ENCODE measurements around the gene AGGF1.
A peak's percentile ranks its signal among the peaks of the same experiment; 100 is the strongest.
"Not testable (repeated sequence)": the region's sequence is repeated elsewhere in the genome, so short reads cannot be mapped to it uniquely, and the experiment has no call there.

The AGGF1 gene

GRCh38 chr5:77080905-77081304 lies 50.7 kb downstream of the AGGF1 start:
- no peak for TF ChIP-seq JUND (IDR thresholded peaks at IDR 0.05; ENCODE audit: low read depth)
- no peak for DNase-seq (ENCODE audit: low read depth in 1 of 2, low spot score in 1 of 2)
- in situ Hi-C loops (cut with HindIII; ENCODE audit: low pct_unique_long_range_greater_than_20kb, low sequenced_read_pairs): no loop called here

- in situ Hi-C loops (cut with HindIII; ENCODE audit: low pct_unique_long_range_greater_than_20kb, low sequenced_read_pairs): no loop called here
- DNase-seq (ENCODE audit: low read depth in 1 of 2, low spot score in 1 of 2): no peak
- TF ChIP-seq JUND (IDR thresholded peaks at IDR 0.05; ENCODE audit: low read depth): no peak
These were observed 52.1 kb downstream of the AGGF1 start for GRCh38 chr5:77082280-77082679.

- no peak for TF ChIP-seq JUND (IDR thresholded peaks at IDR 0.05; ENCODE audit: low read depth)
- in situ Hi-C loops (cut with HindIII; ENCODE audit: low pct_unique_long_range_greater_than_20kb, low sequenced_read_pairs): no loop called here
These were observed 52.9 kb downstream of the AGGF1 start for GRCh38 chr5:77083088-77083487.

GRCh38 chr5:77086368-77086688 lies 56.1 kb downstream of the AGGF1 start:
- in situ Hi-C loops (cut with HindIII; ENCODE audit: low pct_unique_long_range_greater_than_20kb, low sequenced_read_pairs): no loop called here
- no peak for DNase-seq (ENCODE audit: low read depth in 1 of 2, low spot score in 1 of 2)
- TF ChIP-seq JUND (IDR thresholded peaks at IDR 0.05; ENCODE audit: low read depth): no peak

More at GRCh38 chr5:77083088-77083487, 52.9 kb downstream of the AGGF1 start:
- DNase-seq (ENCODE audit: low read depth in 1 of 2, low spot score in 1 of 2): no peak

- TF ChIP-seq JUND (IDR thresholded peaks at IDR 0.05; ENCODE audit: low read depth): no peak
- in situ Hi-C loops (cut with HindIII; ENCODE audit: low pct_unique_long_range_greater_than_20kb, low sequenced_read_pairs): no loop called here
- peak; percentile 79 to 86 for DNase-seq (ENCODE audit: low read depth in 1 of 2, low spot score in 1 of 2)
These were observed 56.7 kb downstream of the AGGF1 start, which contains the start of gene ZBED3 for GRCh38 chr5:77086689-77087483. TSS of gene ZBED3 (minus strand) at chr5:77087285. CDS start at chr5:77077878, 9,407 bp downstream.

- no peak for TF ChIP-seq JUND (IDR thresholded peaks at IDR 0.05; ENCODE audit: low read depth)
- in situ Hi-C loops (cut with HindIII; ENCODE audit: low pct_unique_long_range_greater_than_20kb, low sequenced_read_pairs): no loop called here
- DNase-seq (ENCODE audit: low read depth in 1 of 2, low spot score in 1 of 2): no peak
These were observed 57.5 kb downstream of the AGGF1 start for GRCh38 chr5:77087484-77088261.

GRCh38 chr5:77095189-77095588 lies 65.0 kb downstream of the AGGF1 start:
- no peak for DNase-seq (ENCODE audit: low read depth in 1 of 2, low spot score in 1 of 2)
- no peak for TF ChIP-seq JUND (IDR thresholded peaks at IDR 0.05; ENCODE audit: low read depth)
- in situ Hi-C loops (cut with HindIII; ENCODE audit: low pct_unique_long_range_greater_than_20kb, low sequenced_read_pairs): no loop called here

GRCh38 chr5:77101298-77101697 lies 71.1 kb downstream of the AGGF1 start:
- no peak for TF ChIP-seq JUND (IDR thresholded peaks at IDR 0.05; ENCODE audit: low read depth)
- in situ Hi-C loops (cut with HindIII; ENCODE audit: low pct_unique_long_range_greater_than_20kb, low sequenced_read_pairs): no loop called here
- DNase-seq (ENCODE audit: low read depth in 1 of 2, low spot score in 1 of 2): no peak

- DNase-seq (ENCODE audit: low read depth in 1 of 2, low spot score in 1 of 2): no peak
- TF ChIP-seq JUND (IDR thresholded peaks at IDR 0.05; ENCODE audit: low read depth): no peak
- in situ Hi-C loops (cut with HindIII; ENCODE audit: low pct_unique_long_range_greater_than_20kb, low sequenced_read_pairs): no loop called here
These were observed 72.3 kb downstream of the AGGF1 start for GRCh38 chr5:77102549-77102948.

- in situ Hi-C loops (cut with HindIII; ENCODE audit: low pct_unique_long_range_greater_than_20kb, low sequenced_read_pairs): no loop called here
- no peak for TF ChIP-seq JUND (IDR thresholded peaks at IDR 0.05; ENCODE audit: low read depth)
- no peak for DNase-seq (ENCODE audit: low read depth in 1 of 2, low spot score in 1 of 2)
These were observed 73.3 kb downstream of the AGGF1 start for GRCh38 chr5:77103457-77103856.

- in situ Hi-C loops (cut with HindIII; ENCODE audit: low pct_unique_long_range_greater_than_20kb, low sequenced_read_pairs): no loop called here
- no peak for DNase-seq (ENCODE audit: low read depth in 1 of 2, low spot score in 1 of 2)
- no peak for TF ChIP-seq JUND (IDR thresholded peaks at IDR 0.05; ENCODE audit: low read depth)
These were observed 74.6 kb downstream of the AGGF1 start for GRCh38 chr5:77104813-77105212.

GRCh38 chr5:77107035-77107434 lies 76.8 kb downstream of the AGGF1 start:
- in situ Hi-C loops (cut with HindIII; ENCODE audit: low pct_unique_long_range_greater_than_20kb, low sequenced_read_pairs): not testable (repeated sequence)

More at GRCh38 chr5:77107035-77107434, 76.8 kb downstream of the AGGF1 start:
- not testable (repeated sequence) for DNase-seq (ENCODE audit: low read depth in 1 of 2, low spot score in 1 of 2)

Data from T47D (cell line).